HepG2 (cell line): Measurements from ENCODE around the gene ELF2. TPM values are rescaled to one million over a fixed set of nuclear protein-coding genes. Genes with fewer than 3 reads are reported as not detected.

Experiments used
- ATAC-seq: fragments of 200-7000 bp; cut with Tn5 transposase; 3 replicates; pipeline ENCODE4 v1.9.1; 2020; ENCODE audit warnings: mild to moderate bottlenecking, moderate library complexity
- BruUV-seq: library from RNA; stranded (reverse); fragments of 400-500 nt; replicated peaks from 2 replicates; lab custom pipeline; 2021; lab: Mats Ljungman, UMichigan
- CTCF ChIA-PET: fragments of 300-600 bp; formaldehyde crosslinking; extraction: SDS; loops from one replicate; lab custom pipeline; 2021; ENCODE audit warnings: low total read pairs, inconsistent platforms, low intra/inter-chr PET ratio; lab: Yijun Ruan, JAX
- POLR2A ChIA-PET: fragments of 350-600 bp; sonication (Branson Sonifier 250); formaldehyde crosslinking; loops from one replicate; lab custom pipeline; 2020; ENCODE audit warnings: antibody characterized with exemption, inconsistent platforms; lab: Yijun Ruan, JAX
- DNase-seq: peaks from one replicate; pipeline ENCODE4 v3.0.0-alpha.2; 2015; ENCODE audit warnings: low spot score
- FAIRE-seq: peaks from 3 replicates; lab custom pipeline; 2011; peaks lifted over from hg19 to GRCh38; lab: Jason Lieb, UNC
- H2AFZ ChIP-seq: one replicate; pipeline ENCODE4 v1.6.1; 2011; ENCODE audit warnings: low read length, inconsistent platforms
- H3K27ac ChIP-seq: fragments of 300-600 bp; 3 replicates; pipeline ENCODE4 v1.8.0; 2011; ENCODE audit warnings: mixed run types, mild to moderate bottlenecking, mixed read lengths, low read length, inconsistent platforms; ENCODE audit not compliant: insufficient read depth; ENCODE audit errors: extremely low read length
- H3K27me3 ChIP-seq, 2 experiments: fragments of 200-600 bp in 1 of 2; 2 replicates in 1 of 2; 3 replicates in 1 of 2; pipeline versions ENCODE4 v1.6.0 to v1.8.0; 2011; ENCODE audit warnings: low read length in 2 of 2, mild to moderate bottlenecking in 2 of 2, moderate library complexity in 2 of 2, inconsistent platforms in 1 of 2; ENCODE audit not compliant: insufficient read depth in 2 of 2, control insufficient read depth in 1 of 2
- H3K36me3 ChIP-seq, 2 experiments: fragments of 200-600 bp in 1 of 2; replicated peaks in 1 of 2; 2 replicates in 1 of 2; 3 replicates in 1 of 2; pipeline versions ENCODE4 v1.5.1 to v1.8.0; 2011; ENCODE audit warnings: low read length in 2 of 2, inconsistent platforms in 1 of 2; ENCODE audit not compliant: insufficient read depth in 2 of 2, control insufficient read depth in 1 of 2
- H3K4me1 ChIP-seq: 2 replicates; pipeline ENCODE4 v1.5.1; 2012; ENCODE audit warnings: low read length, inconsistent platforms; ENCODE audit not compliant: insufficient read depth
- H3K4me2 ChIP-seq: 2 replicates; pipeline ENCODE4 v1.6.0; 2011; ENCODE audit warnings: low read depth, low read length, inconsistent platforms
- H3K4me3 ChIP-seq, 3 experiments: fragments of 200-600 bp in 1 of 3; sonication (generic), shearing (Covaris generic) in 1 of 3; replicated peaks in 1 of 3; 2 replicates each; pipeline ENCODE4 v1.5.1; 2011 to 2016; ENCODE audit warnings: low read length in 3 of 3, inconsistent platforms in 2 of 3, low read depth in 2 of 3, mild to moderate bottlenecking in 2 of 3, control low read depth in 1 of 3, mixed read lengths in 1 of 3; ENCODE audit not compliant: insufficient read depth in 1 of 3
- H3K79me2 ChIP-seq: one replicate; pipeline ENCODE4 v1.6.1; 2011; ENCODE audit warnings: low read length, inconsistent platforms; ENCODE audit not compliant: insufficient read depth
- H3K9ac ChIP-seq: 2 replicates; pipeline ENCODE4 v1.6.0; 2011; ENCODE audit warnings: mild to moderate bottlenecking, low read depth, low read length, inconsistent platforms; ENCODE audit not compliant: insufficient read depth
- H3K9me3 ChIP-seq: 2 replicates; pipeline ENCODE4 v1.5.1; 2012; ENCODE audit warnings: mild to moderate bottlenecking, low read length
- H4K20me1 ChIP-seq: 2 replicates; pipeline ENCODE4 v1.6.0; 2011; ENCODE audit warnings: inconsistent platforms, mild to moderate bottlenecking, low read length, moderate library complexity; ENCODE audit not compliant: insufficient read depth
- ARNT ChIP-seq: fragments of 450-650 bp; IDR thresholded peaks from 2 replicates; pipeline ENCODE4 v1.6.1; 2017
- KMT2B ChIP-seq: IDR thresholded peaks from 2 replicates; pipeline ENCODE4 v1.6.1; 2016; ENCODE audit warnings: missing genetic modification reagents, missing compliant biosample characterization
- MAF1 ChIP-seq: sonication (generic); formaldehyde crosslinking; IDR thresholded peaks from 2 replicates; pipeline ENCODE4 v1.5.0; 2020; ENCODE audit warnings: missing genetic modification reagents, borderline replicate concordance
- MEIS2 ChIP-seq: sonication (generic); formaldehyde crosslinking; IDR thresholded peaks from 2 replicates; pipeline ENCODE4 v1.9.0; 2021; ENCODE audit warnings: mild to moderate bottlenecking, missing genetic modification reagents
- NR2C2 ChIP-seq: sonication (generic); formaldehyde crosslinking; IDR thresholded peaks from 2 replicates; pipeline ENCODE4 v1.4.0; 2020; ENCODE audit warnings: missing genetic modification reagents, mild to moderate bottlenecking, moderate library complexity, borderline replicate concordance
- RAD21 ChIP-seq: fragments of 450-650 bp; formaldehyde crosslinking; IDR thresholded peaks from 2 replicates; pipeline ENCODE4 v1.5.0; 2020; ENCODE audit warnings: mild to moderate bottlenecking
- ZMYM2 ChIP-seq: sonication (generic); formaldehyde crosslinking; IDR thresholded peaks from 2 replicates; pipeline ENCODE4 v1.8.0; 2022; ENCODE audit warnings: mild to moderate bottlenecking, missing genetic modification reagents
- ZNF510 ChIP-seq: sonication (generic); formaldehyde crosslinking; IDR thresholded peaks from 2 replicates; pipeline ENCODE4 v1.4.0; 2020; ENCODE audit warnings: low read depth, mild to moderate bottlenecking, missing genetic modification reagents
- ZNF549 ChIP-seq: sonication (generic); formaldehyde crosslinking; IDR thresholded peaks from 2 replicates; pipeline ENCODE4 v1.5.0; 2020; ENCODE audit warnings: missing genetic modification reagents
- ZNF615 ChIP-seq: sonication (generic); formaldehyde crosslinking; IDR thresholded peaks from 2 replicates; pipeline ENCODE4 v1.5.0; 2020; ENCODE audit warnings: mild to moderate bottlenecking, missing genetic modification reagents, borderline replicate concordance
- ZNF878 ChIP-seq: sonication (generic); formaldehyde crosslinking; IDR thresholded peaks from 2 replicates; pipeline ENCODE4 v1.8.1; 2023; ENCODE audit warnings: mild to moderate bottlenecking, missing genetic modification reagents, moderate library complexity
- WGBS: methylation state at CpG from one replicate; pipeline ENCODE4 v1.1.6; 2017; ENCODE audit warnings: low lambda C conversion rate; 5-methylcytosine and 5-hydroxymethylcytosine counted together
- in situ Hi-C: cut with HindIII; loops from 2 replicates; pipeline ENCODE4 v1.10.0; 2017; ENCODE audit warnings: low pct_unique_long_range_greater_than_20kb; ENCODE audit not compliant: extremely low pct_ligation_motif_present
- intact Hi-C: fragments of 100-400 bp; cut with micrococcal nuclease; formaldehyde crosslinking; loops from one replicate; pipeline ENCODE4 v1.10.0; 2022; ENCODE audit not compliant: unreplicated experiment
- polyA plus RNA-seq, 8 experiments: library from polyadenylated mRNA; depleted of rRNA in 3 of 8; stranded (reverse) in 7 of 8; unstranded in 1 of 8; fragments of >200 nt; fragmentation: Illumina TruSeq in 4 of 8; extraction: Trizol in 4 of 8; gene quantifications; 2 replicates each; pipeline versions ENCODE4 v1.2.1 to v1.2.3, GENCODE V29; 2011 to 2016; ENCODE audit warnings: low read depth in 4 of 8, missing spikeins in 1 of 8, mixed read lengths in 1 of 8; ENCODE audit not compliant: insufficient read depth in 1 of 8
- total RNA-seq, 5 experiments: library from RNA; depleted of rRNA; stranded (reverse); fragments of >200 nt; fragmentation: Illumina TruSeq; extraction: Trizol; gene quantifications; 2 replicates each; pipeline ENCODE4 v1.2.3, GENCODE V29; 2016; ENCODE audit warnings: low read depth in 1 of 5
- TF ChIP-seq, protein P1 (sequence below): sonication (generic); formaldehyde crosslinking; IDR thresholded peaks from 2 replicates; pipeline ENCODE4 v1.5.0; 2020; ENCODE audit warnings: mild to moderate bottlenecking, missing genetic modification reagents
- TF ChIP-seq, protein P2 (sequence below): sonication (generic); formaldehyde crosslinking; IDR thresholded peaks from 2 replicates; pipeline ENCODE4 v1.9.0; 2021; ENCODE audit warnings: missing genetic modification reagents, borderline replicate concordance

ELF2 gene
- total and polyA plus RNA-seq, 2 of the 13 experiments (the other 11 are each of a cell fraction or from before 2014, with no cell fraction given), result 28.6 to 35.4 TPM

DNA sequence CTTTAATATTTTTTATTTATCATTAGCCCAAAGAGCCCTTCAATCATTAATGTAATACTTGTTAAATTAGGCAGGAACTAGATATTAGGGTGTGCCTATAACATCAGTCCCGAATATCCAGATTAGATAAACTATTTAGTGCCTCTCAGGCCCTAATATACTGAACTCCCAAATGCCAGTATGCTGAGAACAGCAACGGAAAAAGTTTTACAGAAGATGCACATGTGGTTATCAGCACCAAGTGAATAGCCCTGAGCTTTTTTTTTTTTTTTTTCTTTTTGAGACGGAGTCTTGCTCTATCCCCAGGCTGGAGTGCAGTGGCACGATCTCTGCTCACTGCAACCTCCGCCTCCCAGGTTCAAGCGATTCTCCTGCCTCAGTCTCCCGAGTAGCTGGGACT, 13.0 kb upstream of the ELF2 start:
- Histone ChIP-seq H3K27me3 (no peaks in the 10 kb centered on the region; a peak in 2 of 5 replicates), H2AFZ (no peak overlapping the region), H3K36me3 (no peaks in the 10 kb centered on the region), H3K9me3 (no peaks in the 10 kb centered on the region)
- CTCF ChIA-PET, result no interaction called here
- no TSS peak for BruUV-seq
- in situ Hi-C loops, result no loop called here
- WGBS, result 76% methylated on average over 7 of the region's 7 CpGs
- FAIRE-seq, result no peak
- TF ChIP-seq MEIS2 (no peak), ARNT (no peak), NR2C2 (CRISPR knock-in tag) (no peak), RAD21 (CRISPR knock-in tag) (no peak), ZMYM2 (no peak), MAF1 (CRISPR knock-in tag) (no peak), ZNF510 (CRISPR knock-in tag) (no peak), ZNF878 (CRISPR knock-in tag) (no peak), KMT2B (no peak), ZNF549 (CRISPR knock-in tag) (no peak), ZNF615 (CRISPR knock-in tag) (no peak)
- TF ChIP-seq, protein P1, sequence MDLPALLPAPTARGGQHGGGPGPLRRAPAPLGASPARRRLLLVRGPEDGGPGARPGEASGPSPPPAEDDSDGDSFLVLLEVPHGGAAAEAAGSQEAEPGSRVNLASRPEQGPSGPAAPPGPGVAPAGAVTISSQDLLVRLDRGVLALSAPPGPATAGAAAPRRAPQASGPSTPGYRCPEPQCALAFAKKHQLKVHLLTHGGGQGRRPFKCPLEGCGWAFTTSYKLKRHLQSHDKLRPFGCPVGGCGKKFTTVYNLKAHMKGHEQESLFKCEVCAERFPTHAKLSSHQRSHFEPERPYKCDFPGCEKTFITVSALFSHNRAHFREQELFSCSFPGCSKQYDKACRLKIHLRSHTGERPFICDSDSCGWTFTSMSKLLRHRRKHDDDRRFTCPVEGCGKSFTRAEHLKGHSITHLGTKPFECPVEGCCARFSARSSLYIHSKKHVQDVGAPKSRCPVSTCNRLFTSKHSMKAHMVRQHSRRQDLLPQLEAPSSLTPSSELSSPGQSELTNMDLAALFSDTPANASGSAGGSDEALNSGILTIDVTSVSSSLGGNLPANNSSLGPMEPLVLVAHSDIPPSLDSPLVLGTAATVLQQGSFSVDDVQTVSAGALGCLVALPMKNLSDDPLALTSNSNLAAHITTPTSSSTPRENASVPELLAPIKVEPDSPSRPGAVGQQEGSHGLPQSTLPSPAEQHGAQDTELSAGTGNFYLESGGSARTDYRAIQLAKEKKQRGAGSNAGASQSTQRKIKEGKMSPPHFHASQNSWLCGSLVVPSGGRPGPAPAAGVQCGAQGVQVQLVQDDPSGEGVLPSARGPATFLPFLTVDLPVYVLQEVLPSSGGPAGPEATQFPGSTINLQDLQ (CRISPR knock-in tag), result no peak
- TF ChIP-seq, protein P2, sequence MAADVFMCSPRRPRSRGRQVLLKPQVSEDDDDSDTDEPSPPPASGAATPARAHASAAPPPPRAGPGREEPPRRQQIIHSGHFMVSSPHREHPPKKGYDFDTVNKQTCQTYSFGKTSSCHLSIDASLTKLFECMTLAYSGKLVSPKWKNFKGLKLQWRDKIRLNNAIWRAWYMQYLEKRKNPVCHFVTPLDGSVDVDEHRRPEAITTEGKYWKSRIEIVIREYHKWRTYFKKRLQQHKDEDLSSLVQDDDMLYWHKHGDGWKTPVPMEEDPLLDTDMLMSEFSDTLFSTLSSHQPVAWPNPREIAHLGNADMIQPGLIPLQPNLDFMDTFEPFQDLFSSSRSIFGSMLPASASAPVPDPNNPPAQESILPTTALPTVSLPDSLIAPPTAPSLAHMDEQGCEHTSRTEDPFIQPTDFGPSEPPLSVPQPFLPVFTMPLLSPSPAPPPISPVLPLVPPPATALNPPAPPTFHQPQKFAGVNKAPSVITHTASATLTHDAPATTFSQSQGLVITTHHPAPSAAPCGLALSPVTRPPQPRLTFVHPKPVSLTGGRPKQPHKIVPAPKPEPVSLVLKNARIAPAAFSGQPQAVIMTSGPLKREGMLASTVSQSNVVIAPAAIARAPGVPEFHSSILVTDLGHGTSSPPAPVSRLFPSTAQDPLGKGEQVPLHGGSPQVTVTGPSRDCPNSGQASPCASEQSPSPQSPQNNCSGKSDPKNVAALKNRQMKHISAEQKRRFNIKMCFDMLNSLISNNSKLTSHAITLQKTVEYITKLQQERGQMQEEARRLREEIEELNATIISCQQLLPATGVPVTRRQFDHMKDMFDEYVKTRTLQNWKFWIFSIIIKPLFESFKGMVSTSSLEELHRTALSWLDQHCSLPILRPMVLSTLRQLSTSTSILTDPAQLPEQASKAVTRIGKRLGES (CRISPR knock-in tag), result no peak
- TF ChIP-seq, all 625 proteins: peak for 0
- DNase-seq, result no peak
- ATAC-seq, result no peak
- no peak overlapping the region for H3K4me2 ChIP-seq
- H3K79me2 ChIP-seq, result no peaks in the 10 kb centered on the region
- no peak overlapping the region for H3K4me3 ChIP-seq
- POLR2A ChIA-PET, result interaction anchor here (4.2 kb wide), 1 partner anchor 12 kb away, joined by 14 read pairs; the partner anchor contains the start of gene ELF2
- no peak overlapping the region for H3K9ac ChIP-seq
- peaks cover 9% of the 10 kb centered on the region; the same call in 1 of the 2 replicates for H3K4me1 ChIP-seq
- intact Hi-C loops, result no loop called here
- H3K27ac ChIP-seq, result no peak overlapping the region
- H4K20me1 ChIP-seq, result no peaks in the 10 kb centered on the region
